IMR-90 (cell line): ENCODE measurements around the gene CYP4F22. TPM values are rescaled to one million over a fixed set of nuclear protein-coding genes. Genes with fewer than 3 reads are reported as not detected.

ENCODE experiments used
- ATAC-seq: fragments of 200-7000 bp; cut with Tn5 transposase; 2 replicates; pipeline ENCODE4 v1.9.1; 2020; ENCODE audit warnings: low read depth, mild to moderate bottlenecking, moderate library complexity
- BruUV-seq: library from RNA; stranded (reverse); fragments of 400-500 nt; replicated peaks from 2 replicates; lab custom pipeline; 2021; lab: Mats Ljungman, UMichigan
- CTCF ChIA-PET: fragments of 300-600 bp; formaldehyde crosslinking; extraction: SDS; loops from one replicate; lab custom pipeline; 2021; ENCODE audit warnings: antibody characterized with exemption; lab: Yijun Ruan, JAX
- POLR2A ChIA-PET: fragments of 300-600 bp; sonication (Branson Sonifier 250); formaldehyde crosslinking; loops from one replicate; lab custom pipeline; 2022; ENCODE audit warnings: antibody characterized with exemption; ENCODE audit not compliant: unreplicated experiment; lab: Charles Lee
- DNase-seq: peaks from one replicate; pipeline ENCODE4 v3.0.0; 2013
- H2AFZ ChIP-seq: replicated peaks from 2 replicates; pipeline ENCODE3; 2013; ENCODE audit warnings: low read length, mild to moderate bottlenecking; ENCODE audit not compliant: poor library complexity
- H2AK5ac ChIP-seq: 2 replicates; pipeline ENCODE4 v1.6.1; 2013; ENCODE audit warnings: low read depth, low read length, inconsistent platforms
- H2AK9ac ChIP-seq: replicated peaks from 2 replicates; pipeline ENCODE3; 2013; ENCODE audit warnings: mild to moderate bottlenecking, low read depth, low read length, moderate library complexity; ENCODE audit not compliant: poor library complexity
- H2BK120ac ChIP-seq: 2 replicates; pipeline ENCODE4 v1.6.1; 2013; ENCODE audit warnings: low read depth, low read length, inconsistent platforms
- H2BK15ac ChIP-seq: 3 replicates; pipeline ENCODE4 v1.6.1; 2013; ENCODE audit warnings: low read depth, low read length, inconsistent platforms
- H2BK20ac ChIP-seq: 2 replicates; pipeline ENCODE4 v1.6.1; 2013; ENCODE audit warnings: low read depth, mild to moderate bottlenecking, inconsistent platforms, low read length, moderate library complexity
- H2BK5ac ChIP-seq: 2 replicates; pipeline ENCODE4 v1.6.1; 2013; ENCODE audit warnings: mild to moderate bottlenecking, low read depth, low read length, inconsistent platforms; ENCODE audit not compliant: poor library complexity, severe bottlenecking
- H3K14ac ChIP-seq: replicated peaks from 2 replicates; pipeline ENCODE4 v1.6.1; 2013; ENCODE audit warnings: low read depth, low read length, inconsistent platforms
- H3K18ac ChIP-seq: 2 replicates; pipeline ENCODE4 v1.6.1; 2013; ENCODE audit warnings: low read depth, low read length, control low read depth
- H3K23ac ChIP-seq: 2 replicates; pipeline ENCODE4 v1.6.1; 2013; ENCODE audit warnings: low read depth, low read length, inconsistent platforms
- H3K27ac ChIP-seq: 2 replicates; pipeline ENCODE4 v1.5.1; 2013; ENCODE audit warnings: mild to moderate bottlenecking, control low read depth, low read length; ENCODE audit not compliant: insufficient read depth
- H3K27me3 ChIP-seq: 2 replicates; pipeline ENCODE4 v1.6.1; 2013; ENCODE audit warnings: low read length; ENCODE audit not compliant: control insufficient read depth, insufficient read depth
- H3K36me3 ChIP-seq: 2 replicates; pipeline ENCODE4 v1.6.1; 2013; ENCODE audit warnings: low read length, mixed read lengths; ENCODE audit not compliant: control insufficient read depth, insufficient read depth
- H3K4ac ChIP-seq: 2 replicates; pipeline ENCODE4 v1.6.1; 2013; ENCODE audit warnings: low read depth, low read length, inconsistent platforms
- H3K4me1 ChIP-seq: 2 replicates; pipeline ENCODE4 v1.6.1; 2013; ENCODE audit warnings: low read length, mixed read lengths; ENCODE audit not compliant: control insufficient read depth, insufficient read depth
- H3K4me2 ChIP-seq: 2 replicates; pipeline ENCODE4 v1.6.1; 2013; ENCODE audit warnings: low read depth, mild to moderate bottlenecking, control low read depth, low read length, moderate library complexity
- H3K4me3 ChIP-seq: 2 replicates; pipeline ENCODE4 v1.5.1; 2013; ENCODE audit warnings: low read depth, mild to moderate bottlenecking, control low read depth, low read length, moderate library complexity; ENCODE audit not compliant: insufficient read depth
- H3K56ac ChIP-seq: 2 replicates; pipeline ENCODE4 v1.6.1; 2013; ENCODE audit warnings: low read length, inconsistent platforms; ENCODE audit not compliant: insufficient read depth; ENCODE audit errors: extremely low read depth
- H3K79me1 ChIP-seq, 2 experiments: 2 replicates each; pipeline ENCODE4 v1.6.1; 2013; ENCODE audit warnings: low read length in 2 of 2, inconsistent platforms in 1 of 2, low read depth in 1 of 2
- H3K9ac ChIP-seq: 2 replicates; pipeline ENCODE4 v1.6.1; 2013; ENCODE audit warnings: low read depth, low read length, control low read depth
- H3K9me1 ChIP-seq: 2 replicates; pipeline ENCODE4 v1.6.1; 2013; ENCODE audit warnings: low read length, inconsistent platforms; ENCODE audit not compliant: insufficient read depth
- H3K9me3 ChIP-seq: 2 replicates; pipeline ENCODE4 v1.6.1; 2013; ENCODE audit warnings: low read length; ENCODE audit not compliant: control insufficient read depth, insufficient read depth
- H4K20me1 ChIP-seq: 2 replicates; pipeline ENCODE4 v1.6.1; 2013; ENCODE audit warnings: low read length, inconsistent platforms; ENCODE audit not compliant: insufficient read depth
- H4K5ac ChIP-seq: 2 replicates; pipeline ENCODE4 v1.6.1; 2013; ENCODE audit warnings: mild to moderate bottlenecking, low read depth, low read length, control low read depth
- H4K8ac ChIP-seq, 2 experiments: 2 replicates each; pipeline ENCODE4 v1.6.1; 2013; ENCODE audit warnings: low read depth in 2 of 2, low read length in 2 of 2, control low read depth in 1 of 2, inconsistent platforms in 1 of 2
- H4K91ac ChIP-seq: 2 replicates; pipeline ENCODE4 v1.6.1; 2013; ENCODE audit warnings: low read depth, low read length, inconsistent platforms; ENCODE audit not compliant: insufficient read depth
- CHD1 ChIP-seq: IDR thresholded peaks from 2 replicates; pipeline ENCODE4 v1.6.1; 2012; ENCODE audit warnings: low read depth, low read length, improper control_type of control experiment
- MXI1 ChIP-seq: IDR thresholded peaks from 2 replicates; pipeline ENCODE4 v1.6.1; 2012; ENCODE audit warnings: low read depth, mild to moderate bottlenecking, low read length, moderate library complexity, borderline replicate concordance
- NFE2L2 ChIP-seq: fragments of 150-350 bp; IDR thresholded peaks from 2 replicates; pipeline ENCODE4 v1.6.1; 2016; ENCODE audit warnings: low read depth, mild to moderate bottlenecking, low read length
- POLR2A ChIP-seq: IDR thresholded peaks from 2 replicates; pipeline ENCODE4 v1.6.1; 2012; ENCODE audit warnings: mild to moderate bottlenecking, low read depth, low read length
- RAD21 ChIP-seq: IDR thresholded peaks from 2 replicates; pipeline ENCODE4 v1.6.1; 2012; ENCODE audit warnings: low read length, improper control_type of control experiment
- RCOR1 ChIP-seq: IDR thresholded peaks from 2 replicates; pipeline ENCODE4 v1.6.1; 2012; ENCODE audit warnings: mild to moderate bottlenecking, low read length, improper control_type of control experiment; ENCODE audit not compliant: insufficient replicate concordance
- SMC3 ChIP-seq: fragments of 150-350 bp; IDR thresholded peaks from 2 replicates; pipeline ENCODE4 v1.6.1; 2016; ENCODE audit warnings: low read depth, mild to moderate bottlenecking, antibody characterized with exemption, low read length, moderate library complexity
- WGBS, 2 experiments: methylation state at CpG; one replicate each; pipeline versions ENCODE4 v1.1.5 to v1.1.7; 2013; ENCODE audit warnings: missing lambda C conversion rate in 2 of 2; ENCODE audit not compliant: insufficient read length in 1 of 2; ENCODE audit errors: extremely low coverage in 2 of 2; 5-methylcytosine and 5-hydroxymethylcytosine counted together
- dilution Hi-C: fragments of 300-500 bp; cut with HindIII; formaldehyde crosslinking; loops from one replicate; pipeline ENCODE4 v1.14.3; 2018; ENCODE audit warnings: low sequenced_read_pairs; ENCODE audit not compliant: unreplicated experiment
- in situ Hi-C: fragments of 300-500 bp; cut with MboI; formaldehyde crosslinking; loops from 3 replicates; pipeline ENCODE4 v1.14.3; 2019; ENCODE audit warnings: low sequenced_read_pairs, inconsistent platforms, mixed read lengths
- intact Hi-C: fragments of 100-400 bp; cut with micrococcal nuclease; formaldehyde crosslinking; loops from 2 replicates; pipeline ENCODE4 v1.10.0; 2022
- polyA plus RNA-seq, 3 experiments: library from polyadenylated mRNA; depleted of rRNA; stranded (reverse); fragments of >200 nt; gene quantifications; 2 replicates each; pipeline ENCODE4 v1.2.3, GENCODE V29; 2012; ENCODE audit warnings: low replicate concordance in 1 of 3
- total RNA-seq: library from RNA; depleted of rRNA; stranded (reverse); fragments of >200 nt; gene quantifications from 2 replicates; pipeline ENCODE4 v1.2.3, GENCODE V29; 2012
- TF ChIP-seq, protein P1 (sequence below): fragments of 150-350 bp; IDR thresholded peaks from 2 replicates; pipeline ENCODE4 v1.6.1; 2017; ENCODE audit warnings: mild to moderate bottlenecking, antibody characterized with exemption, low read length, low read depth
- TF ChIP-seq, protein P2 (sequence below): fragments of 150-350 bp; IDR thresholded peaks from 2 replicates; pipeline ENCODE4 v1.6.1; 2016; ENCODE audit warnings: low read depth, mild to moderate bottlenecking, low read length, moderate library complexity, borderline replicate concordance

The CYP4F22 gene
- total and polyA plus RNA-seq, 2 of the 4 experiments (the other 2 are of a cell fraction): not detected

DNA sequence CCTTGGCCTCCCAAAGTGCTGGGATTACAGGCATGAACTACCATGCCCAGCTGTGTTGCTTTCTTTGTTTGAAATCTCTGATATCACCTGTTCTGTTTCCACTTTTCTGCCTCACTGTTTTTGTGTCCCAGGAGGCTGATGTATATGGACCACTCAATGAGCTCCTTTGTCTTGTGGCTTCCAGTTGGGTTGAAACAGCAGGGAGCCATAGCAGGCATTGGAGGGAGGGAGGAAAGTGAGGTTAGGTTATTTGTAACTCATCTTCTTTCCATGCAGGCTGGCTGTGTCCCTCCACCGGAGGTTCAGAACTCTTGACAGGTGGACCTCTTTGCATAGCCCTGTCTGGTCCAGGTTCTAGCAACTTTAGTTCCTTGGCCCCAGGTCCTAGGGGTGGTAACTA, 6.1 kb upstream of the CYP4F22 start:
- no peak overlapping the region for H3K4me2 ChIP-seq
- no peak overlapping the region for H2AK9ac ChIP-seq
- no peak overlapping the region for H2BK20ac ChIP-seq
- ChIA-PET POLR2A (no interaction called here), CTCF (no interaction called here)
- H4K5ac ChIP-seq: no peak overlapping the region
- H4K91ac ChIP-seq: no peak overlapping the region
- no peak overlapping the region for H3K23ac ChIP-seq
- no peaks in the 10 kb centered on the region; the same call in 1 of the 2 replicates for H3K27me3 ChIP-seq
- H3K18ac ChIP-seq: no peak overlapping the region
- H2BK15ac ChIP-seq: no peak overlapping the region
- H3K9me3 ChIP-seq: no peaks in the 10 kb centered on the region
- in situ Hi-C loops: no loop called here
- no peak overlapping the region for H2AFZ ChIP-seq
- no TSS peak for BruUV-seq
- H3K14ac ChIP-seq: no peak overlapping the region
- H2BK120ac ChIP-seq: no peak overlapping the region
- no peak overlapping the region for H3K4ac ChIP-seq
- H4K20me1 ChIP-seq: no peaks in the 10 kb centered on the region
- H3K9me1 ChIP-seq: no peaks in the 10 kb centered on the region; the same call in 1 of the 2 replicates
- no peak overlapping the region for H3K4me3 ChIP-seq
- no CpG with 5 or more reads among the region's 1 CpG for WGBS, 2 experiments
- H2AK5ac ChIP-seq: no peak overlapping the region
- intact Hi-C loops: no loop called here
- H3K56ac ChIP-seq: no peak overlapping the region
- no peak overlapping the region for H2BK5ac ChIP-seq
- TF ChIP-seq, protein P1, sequence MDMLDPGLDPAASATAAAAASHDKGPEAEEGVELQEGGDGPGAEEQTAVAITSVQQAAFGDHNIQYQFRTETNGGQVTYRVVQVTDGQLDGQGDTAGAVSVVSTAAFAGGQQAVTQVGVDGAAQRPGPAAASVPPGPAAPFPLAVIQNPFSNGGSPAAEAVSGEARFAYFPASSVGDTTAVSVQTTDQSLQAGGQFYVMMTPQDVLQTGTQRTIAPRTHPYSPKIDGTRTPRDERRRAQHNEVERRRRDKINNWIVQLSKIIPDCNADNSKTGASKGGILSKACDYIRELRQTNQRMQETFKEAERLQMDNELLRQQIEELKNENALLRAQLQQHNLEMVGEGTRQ: no peak
- TF ChIP-seq, protein P2, sequence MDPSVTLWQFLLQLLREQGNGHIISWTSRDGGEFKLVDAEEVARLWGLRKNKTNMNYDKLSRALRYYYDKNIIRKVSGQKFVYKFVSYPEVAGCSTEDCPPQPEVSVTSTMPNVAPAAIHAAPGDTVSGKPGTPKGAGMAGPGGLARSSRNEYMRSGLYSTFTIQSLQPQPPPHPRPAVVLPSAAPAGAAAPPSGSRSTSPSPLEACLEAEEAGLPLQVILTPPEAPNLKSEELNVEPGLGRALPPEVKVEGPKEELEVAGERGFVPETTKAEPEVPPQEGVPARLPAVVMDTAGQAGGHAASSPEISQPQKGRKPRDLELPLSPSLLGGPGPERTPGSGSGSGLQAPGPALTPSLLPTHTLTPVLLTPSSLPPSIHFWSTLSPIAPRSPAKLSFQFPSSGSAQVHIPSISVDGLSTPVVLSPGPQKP: no peak
- no peak for TF ChIP-seq RAD21
- TF ChIP-seq CHD1: no peak
- no peak for TF ChIP-seq POLR2A
- no peak for TF ChIP-seq SMC3
- TF ChIP-seq MXI1: no peak
- TF ChIP-seq RCOR1: no peak
- TF ChIP-seq NFE2L2: no peak
- no peak overlapping the region for H4K8ac ChIP-seq
- dilution Hi-C loops: no loop called here
- DNase-seq: no peak
- no peak overlapping the region for H3K27ac ChIP-seq
- no peaks in the 10 kb centered on the region for H3K79me1 ChIP-seq
- no peaks in the 10 kb centered on the region for H3K4me1 ChIP-seq
- H3K36me3 ChIP-seq: no peaks in the 10 kb centered on the region
- no peak overlapping the region for H3K9ac ChIP-seq
- no peak for ATAC-seq
